Ishikawa (cell line): ENCODE measurements around the gene CMSS1.

Experiments
- CEBPB ChIP-seq: IDR thresholded peaks from 2 replicates; pipeline ENCODE4 v1.6.1; 2012
- CREB1 ChIP-seq: IDR thresholded peaks from 2 replicates; pipeline ENCODE4 v1.6.1; 2012; ENCODE audit warnings: low read depth
- EGR1 ChIP-seq: IDR thresholded peaks from 2 replicates; pipeline ENCODE4 v1.6.1; 2012
- EP300 ChIP-seq: IDR thresholded peaks from 2 replicates; pipeline ENCODE4 v1.6.1; 2012; ENCODE audit warnings: borderline replicate concordance
- FOXM1 ChIP-seq: IDR thresholded peaks from 2 replicates; pipeline ENCODE4 v1.6.1; 2012; ENCODE audit warnings: low read depth, borderline replicate concordance
- NFIC ChIP-seq: IDR thresholded peaks from 2 replicates; pipeline ENCODE4 v1.6.1; 2012
- RAD21 ChIP-seq: IDR thresholded peaks from 2 replicates; pipeline ENCODE4 v1.6.1; 2012; ENCODE audit warnings: low read depth
- TAF1 ChIP-seq: IDR thresholded peaks from 2 replicates; pipeline ENCODE4 v1.6.1; 2012; ENCODE audit warnings: low read depth, mild to moderate bottlenecking
- TCF12 ChIP-seq: IDR thresholded peaks from 2 replicates; pipeline ENCODE4 v1.6.1; 2012; ENCODE audit warnings: low read depth
- TEAD4 ChIP-seq: IDR thresholded peaks from 2 replicates; pipeline ENCODE4 v1.6.1; 2012
- YY1 ChIP-seq: IDR thresholded peaks from 2 replicates; pipeline ENCODE4 v1.6.1; 2012; ENCODE audit warnings: low read depth
- TF ChIP-seq, protein P1 (sequence below): IDR thresholded peaks from 2 replicates; pipeline ENCODE4 v1.6.1; 2012; ENCODE audit warnings: low read depth, mild to moderate bottlenecking
- TF ChIP-seq, protein P2 (sequence below): IDR thresholded peaks from 2 replicates; pipeline ENCODE4 v1.6.1; 2012
- TF ChIP-seq, protein P3 (sequence below): IDR thresholded peaks from 2 replicates; pipeline ENCODE4 v1.6.1; 2012

DNA sequence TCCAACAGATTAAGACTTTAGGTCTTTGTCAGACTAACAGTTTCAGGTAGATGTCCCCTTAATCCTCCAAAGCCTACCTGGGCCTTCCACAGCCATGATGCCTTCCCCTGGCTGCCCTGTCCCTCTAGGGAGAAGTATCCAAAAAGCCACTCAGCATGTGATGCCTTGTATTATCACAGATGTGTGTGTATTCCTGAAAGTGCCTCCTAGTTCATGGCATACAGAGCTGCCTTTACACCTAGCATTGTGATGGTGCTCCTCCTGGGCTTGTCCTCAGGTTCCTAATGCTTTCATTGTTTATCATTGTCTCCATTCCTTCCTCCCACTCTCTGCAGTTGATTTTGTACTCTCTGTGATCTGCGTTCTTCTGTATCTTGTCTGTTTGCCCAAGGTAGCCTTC, 43.6 kb downstream of the CMSS1 start:
- TF ChIP-seq, protein P1, sequence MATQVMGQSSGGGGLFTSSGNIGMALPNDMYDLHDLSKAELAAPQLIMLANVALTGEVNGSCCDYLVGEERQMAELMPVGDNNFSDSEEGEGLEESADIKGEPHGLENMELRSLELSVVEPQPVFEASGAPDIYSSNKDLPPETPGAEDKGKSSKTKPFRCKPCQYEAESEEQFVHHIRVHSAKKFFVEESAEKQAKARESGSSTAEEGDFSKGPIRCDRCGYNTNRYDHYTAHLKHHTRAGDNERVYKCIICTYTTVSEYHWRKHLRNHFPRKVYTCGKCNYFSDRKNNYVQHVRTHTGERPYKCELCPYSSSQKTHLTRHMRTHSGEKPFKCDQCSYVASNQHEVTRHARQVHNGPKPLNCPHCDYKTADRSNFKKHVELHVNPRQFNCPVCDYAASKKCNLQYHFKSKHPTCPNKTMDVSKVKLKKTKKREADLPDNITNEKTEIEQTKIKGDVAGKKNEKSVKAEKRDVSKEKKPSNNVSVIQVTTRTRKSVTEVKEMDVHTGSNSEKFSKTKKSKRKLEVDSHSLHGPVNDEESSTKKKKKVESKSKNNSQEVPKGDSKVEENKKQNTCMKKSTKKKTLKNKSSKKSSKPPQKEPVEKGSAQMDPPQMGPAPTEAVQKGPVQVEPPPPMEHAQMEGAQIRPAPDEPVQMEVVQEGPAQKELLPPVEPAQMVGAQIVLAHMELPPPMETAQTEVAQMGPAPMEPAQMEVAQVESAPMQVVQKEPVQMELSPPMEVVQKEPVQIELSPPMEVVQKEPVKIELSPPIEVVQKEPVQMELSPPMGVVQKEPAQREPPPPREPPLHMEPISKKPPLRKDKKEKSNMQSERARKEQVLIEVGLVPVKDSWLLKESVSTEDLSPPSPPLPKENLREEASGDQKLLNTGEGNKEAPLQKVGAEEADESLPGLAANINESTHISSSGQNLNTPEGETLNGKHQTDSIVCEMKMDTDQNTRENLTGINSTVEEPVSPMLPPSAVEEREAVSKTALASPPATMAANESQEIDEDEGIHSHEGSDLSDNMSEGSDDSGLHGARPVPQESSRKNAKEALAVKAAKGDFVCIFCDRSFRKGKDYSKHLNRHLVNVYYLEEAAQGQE = no peak
- TF ChIP-seq, protein P2, sequence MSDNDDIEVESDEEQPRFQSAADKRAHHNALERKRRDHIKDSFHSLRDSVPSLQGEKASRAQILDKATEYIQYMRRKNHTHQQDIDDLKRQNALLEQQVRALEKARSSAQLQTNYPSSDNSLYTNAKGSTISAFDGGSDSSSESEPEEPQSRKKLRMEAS = no peak
- TF ChIP-seq RAD21 = no peak
- TF ChIP-seq CEBPB = no peak
- no peak for TF ChIP-seq EGR1
- TF ChIP-seq EP300 = no peak
- TF ChIP-seq TAF1 = no peak
- TF ChIP-seq FOXM1 = no peak
- no peak for TF ChIP-seq CREB1
- TF ChIP-seq, protein P3, sequence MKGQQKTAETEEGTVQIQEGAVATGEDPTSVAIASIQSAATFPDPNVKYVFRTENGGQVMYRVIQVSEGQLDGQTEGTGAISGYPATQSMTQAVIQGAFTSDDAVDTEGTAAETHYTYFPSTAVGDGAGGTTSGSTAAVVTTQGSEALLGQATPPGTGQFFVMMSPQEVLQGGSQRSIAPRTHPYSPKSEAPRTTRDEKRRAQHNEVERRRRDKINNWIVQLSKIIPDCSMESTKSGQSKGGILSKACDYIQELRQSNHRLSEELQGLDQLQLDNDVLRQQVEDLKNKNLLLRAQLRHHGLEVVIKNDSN = no peak
- TF ChIP-seq YY1 = no peak
- no peak for TF ChIP-seq TEAD4
- TF ChIP-seq NFIC = no peak
- no peak for TF ChIP-seq TCF12
